Natural killer cell (primary cell): ENCODE measurements around the gene PDE4D. TPM values are rescaled to one million over a fixed set of nuclear protein-coding genes. Genes with fewer than 3 reads are reported as not detected.

Experiments used
- ATAC-seq, 3 donors: fragments of 150-1000 bp in 2 of 3; fragments of 200-7000 bp in 1 of 3; cut with Tn5 transposase; 1 replicate in 1 of 3; 2 replicates in 2 of 3; pipeline ENCODE4 v1.10.0; 2021; ENCODE audit warnings: mild to moderate bottlenecking in 2 of 3, moderate library complexity in 2 of 3
- DNase-seq, 2 donors: peaks; one replicate each; pipeline versions ENCODE4 v3.0.0 to v3.0.0-alpha.2; 2013 to 2021; ENCODE audit warnings: mixed read lengths in 1 of 2
- H3K27ac ChIP-seq: one replicate; pipeline ENCODE4 v1.5.1; 2013; ENCODE audit warnings: mild to moderate bottlenecking, low read length
- H3K27me3 ChIP-seq: one replicate; pipeline ENCODE4 v1.6.1; 2013; ENCODE audit warnings: low read length; ENCODE audit not compliant: control insufficient read depth, insufficient read depth
- H3K36me3 ChIP-seq: one replicate; pipeline ENCODE4 v1.6.1; 2013; ENCODE audit warnings: low read length; ENCODE audit not compliant: control insufficient read depth, insufficient read depth
- H3K4me1 ChIP-seq: one replicate; pipeline ENCODE4 v1.6.1; 2013; ENCODE audit warnings: low read length; ENCODE audit not compliant: control insufficient read depth, insufficient read depth
- H3K4me3 ChIP-seq: one replicate; pipeline ENCODE4 v1.5.1; 2013; ENCODE audit warnings: low read length
- H3K9me3 ChIP-seq: one replicate; pipeline ENCODE4 v1.6.1; 2013; ENCODE audit warnings: low read length; ENCODE audit not compliant: control insufficient read depth, insufficient read depth
- H3K27ac Mint-ChIP-seq, 2 donors: one replicate each; pipeline ENCODE4 v1.8.0; 2022; ENCODE audit warnings: mild to moderate bottlenecking in 2 of 2, mixed read lengths in 2 of 2, moderate library complexity in 1 of 2
- H3K27me3 Mint-ChIP-seq, 2 donors: one replicate each; pipeline ENCODE4 v1.8.0; 2022; ENCODE audit warnings: low read depth in 2 of 2, mixed read lengths in 2 of 2
- H3K36me3 Mint-ChIP-seq: one replicate; pipeline ENCODE4 v1.8.0; 2022; ENCODE audit warnings: mixed read lengths
- H3K4me1 Mint-ChIP-seq, 2 donors: one replicate each; pipeline ENCODE4 v1.8.0; 2022; ENCODE audit warnings: mixed read lengths in 2 of 2
- H3K4me3 Mint-ChIP-seq: one replicate; pipeline ENCODE4 v1.8.0; 2022; ENCODE audit warnings: mild to moderate bottlenecking, moderate library complexity, mixed read lengths
- H3K9me3 Mint-ChIP-seq, 2 donors: one replicate each; pipeline ENCODE4 v1.8.0; 2022; ENCODE audit warnings: mixed read lengths in 2 of 2
- CTCF ChIP-seq: fragments of 200-600 bp; IDR thresholded peaks from one replicate; pipeline ENCODE4 v1.8.0; 2022; ENCODE audit warnings: antibody characterized with exemption
- WGBS: methylation state at CpG from one replicate; pipeline ENCODE4 v1.1.7; 2013; ENCODE audit warnings: missing lambda C conversion rate; ENCODE audit not compliant: insufficient coverage; 5-methylcytosine and 5-hydroxymethylcytosine counted together
- intact Hi-C: fragments of 100-400 bp; cut with micrococcal nuclease; formaldehyde crosslinking; loops from one replicate; pipeline ENCODE4 v1.14.2; 2022
- total RNA-seq, 4 donors: library from RNA; stranded (reverse); fragments of 120-200 nt in 1 of 4; gene quantifications; one replicate each; pipeline versions ENCODE4 v1.2.3 to v1.2.4, GENCODE V29; 2013 to 2022

Gene PDE4D
- total RNA-seq, 3 donors from 2014 or later (not counting 1 experiment from before 2014, with no cell fraction given): 109 to 170 (median 116) TPM

DNA sequence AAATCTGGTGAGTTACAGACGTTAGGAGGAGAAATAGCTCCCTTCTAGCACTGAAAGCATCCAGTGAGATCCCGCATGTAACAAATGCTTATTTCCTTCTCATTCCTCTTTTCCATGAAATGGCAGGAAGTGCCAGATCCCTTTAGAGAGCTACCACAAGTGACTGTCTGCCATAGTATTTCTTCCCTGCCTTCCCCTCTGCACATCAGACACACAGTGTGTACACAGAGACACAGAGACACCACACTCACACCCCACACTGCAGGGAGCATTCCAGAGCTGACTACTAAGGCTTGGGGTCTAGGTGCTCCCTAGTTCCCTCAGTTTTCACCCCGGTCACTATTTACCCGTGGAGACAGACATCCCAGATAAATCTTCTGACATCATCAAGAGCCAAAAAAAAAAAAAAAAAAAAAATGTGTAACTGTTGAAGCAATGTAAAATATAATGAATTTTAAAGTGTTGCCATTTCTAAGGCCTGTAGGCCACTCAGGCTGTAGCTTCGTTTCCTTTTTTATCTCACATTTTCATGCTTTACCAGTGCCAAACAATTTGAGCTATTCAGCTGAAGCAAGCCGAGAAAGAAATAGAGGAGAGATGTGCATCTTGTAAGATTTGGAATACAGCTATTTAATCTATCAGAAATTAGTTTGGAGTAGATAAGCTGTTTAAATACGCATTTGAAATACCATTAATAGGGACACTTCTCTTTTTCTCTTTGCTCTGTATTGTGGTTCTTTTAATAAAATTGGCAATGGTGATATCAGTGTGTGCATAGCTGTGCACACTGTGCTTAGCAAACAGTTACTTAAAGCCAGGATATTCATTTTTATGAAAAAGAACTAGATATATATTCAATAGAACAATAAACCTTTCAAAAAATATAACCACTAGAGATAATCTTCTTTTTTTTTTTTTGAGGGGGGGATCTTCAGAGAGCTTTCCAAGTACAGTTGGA is 405.5 kb downstream of the PDE4D start:
- DNase-seq (no peak), ATAC-seq (no peak)
- WGBS: 85% methylated on average over 5 of the region's 7 CpGs
- Mint-ChIP-seq H3K9me3 (no peaks in the 10 kb centered on the region), H3K4me1 (no peaks in the 10 kb centered on the region), H3K4me3 (no peak overlapping the region), H3K27me3 (peaks cover 0 to 7% of the 10 kb centered on the region in 2 donors), H3K27ac (no peak overlapping the region), H3K36me3 (no peaks in the 10 kb centered on the region)
- H3K9me3 ChIP-seq: no peaks in the 10 kb centered on the region
- no peak overlapping the region for H3K27ac ChIP-seq
- H3K4me3 ChIP-seq: no peak overlapping the region
- no peaks in the 10 kb centered on the region for H3K36me3 ChIP-seq
- intact Hi-C loops: no loop called here
- no peaks in the 10 kb centered on the region for H3K4me1 ChIP-seq
- no peak for TF ChIP-seq CTCF
- no peaks in the 10 kb centered on the region for H3K27me3 ChIP-seq

DNA sequence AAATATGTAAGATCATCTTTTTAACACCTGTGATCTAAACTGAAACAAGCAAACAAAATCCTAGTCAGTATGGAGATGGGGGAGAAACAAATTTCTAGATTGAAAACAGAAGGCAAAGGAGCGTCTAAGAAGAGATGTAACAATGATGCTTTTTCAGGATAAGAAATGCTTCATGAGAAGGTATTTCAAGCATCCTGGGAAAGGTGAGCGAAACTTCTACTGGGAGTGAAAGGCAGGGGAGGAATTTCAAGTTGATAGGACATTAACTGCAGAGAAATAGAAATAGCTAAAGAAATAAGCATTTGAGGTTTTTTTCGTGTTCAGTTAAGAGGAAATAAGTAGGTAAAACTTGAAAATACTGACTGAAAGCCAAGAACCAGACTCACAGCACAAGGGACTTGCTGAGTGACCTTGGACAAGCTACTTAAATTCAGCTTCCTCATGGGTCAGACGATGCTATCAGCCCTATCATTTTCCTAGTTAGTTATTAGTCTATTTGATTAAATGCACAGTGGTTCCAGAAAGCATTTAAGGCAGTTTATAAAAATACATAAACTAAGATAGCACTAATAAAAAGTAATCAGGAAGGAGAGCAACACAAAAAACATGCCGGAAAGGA is 406.3 kb downstream of the PDE4D start:
- Mint-ChIP-seq H3K4me1 (no peaks in the 10 kb centered on the region), H3K36me3 (no peaks in the 10 kb centered on the region), H3K27me3 (peaks cover 0 to 7% of the 10 kb centered on the region in 2 donors), H3K9me3 (no peaks in the 10 kb centered on the region), H3K27ac (no peak overlapping the region), H3K4me3 (no peak overlapping the region)
- TF ChIP-seq CTCF: no peak
- Histone ChIP-seq H3K27ac (no peak overlapping the region), H3K4me1 (no peaks in the 10 kb centered on the region), H3K9me3 (no peaks in the 10 kb centered on the region), H3K4me3 (no peak overlapping the region), H3K27me3 (no peaks in the 10 kb centered on the region), H3K36me3 (no peaks in the 10 kb centered on the region)
- intact Hi-C loops: no loop called here
- no peak for DNase-seq
- 71% methylated on average over 4 of the region's 5 CpGs for WGBS
- ATAC-seq: no peak

DNA sequence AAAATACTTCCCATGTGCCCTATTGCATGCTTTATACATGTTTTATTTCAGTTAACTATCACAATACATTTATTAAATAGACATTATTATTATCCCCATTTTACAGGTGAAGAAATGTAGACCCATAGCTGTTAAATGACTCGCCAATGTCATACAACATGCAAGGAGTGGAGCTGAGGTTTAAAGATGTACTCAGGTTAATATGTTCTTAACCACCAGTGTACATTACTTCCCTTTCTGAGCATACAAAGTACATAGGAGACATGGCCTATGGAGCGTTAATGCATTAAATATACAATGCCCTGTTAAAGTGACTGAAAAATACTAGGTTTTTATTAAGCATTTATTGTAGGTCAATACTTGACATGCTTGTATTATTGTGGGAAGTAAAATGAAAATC is 407.0 kb downstream of the PDE4D start:
- Mint-ChIP-seq H3K4me1 (no peaks in the 10 kb centered on the region), H3K4me3 (no peak overlapping the region), H3K36me3 (no peaks in the 10 kb centered on the region), H3K9me3 (no peaks in the 10 kb centered on the region), H3K27me3 (peaks cover under 1 to 7% of the 10 kb centered on the region in 2 donors), H3K27ac (no peak overlapping the region)
- Histone ChIP-seq H3K27ac (no peak overlapping the region), H3K4me1 (no peaks in the 10 kb centered on the region), H3K27me3 (no peaks in the 10 kb centered on the region), H3K9me3 (no peaks in the 10 kb centered on the region), H3K4me3 (no peak overlapping the region), H3K36me3 (no peaks in the 10 kb centered on the region)
- intact Hi-C loops: no loop called here
- WGBS: 83% methylated on average over 1 of the region's 2 CpGs
- no peak for TF ChIP-seq CTCF
- DNase-seq: no peak
- no peak for ATAC-seq
